ENCODE measurements around the gene EGLN3. TPM values are rescaled to one million over a fixed set of nuclear protein-coding genes. Genes with fewer than 3 reads are reported as not detected.
A peak's percentile ranks its signal among the peaks of the same experiment; 100 is the strongest.
"Not testable (repeated sequence)": the region's sequence is repeated elsewhere in the genome, so short reads cannot be mapped to it uniquely, and the experiment has no call there.

EGLN3 gene
- total and polyA plus RNA-seq, 8 donors = 13.9 to 71.2 (median 26.6) TPM

DNA sequence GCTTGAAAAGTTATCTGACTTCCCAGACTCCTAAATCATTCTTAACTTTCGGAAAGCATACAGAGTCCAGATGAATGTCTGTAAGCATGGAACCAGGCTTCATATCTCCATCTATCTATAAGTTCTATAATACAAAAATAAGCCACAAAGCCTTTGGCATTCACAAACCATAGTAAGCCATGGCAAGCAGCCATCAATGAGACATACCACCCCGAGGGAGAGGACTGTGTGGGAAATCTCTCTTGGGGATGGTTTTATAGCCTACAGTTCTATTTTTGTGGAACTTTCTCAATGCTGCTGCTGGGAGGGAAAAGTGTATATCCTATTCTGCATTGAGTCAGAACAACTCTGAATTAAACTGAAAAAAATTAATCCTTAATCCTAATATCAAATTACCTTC lies 20.4 kb downstream of the EGLN3 start:
- Histone ChIP-seq H3K27ac (no peak overlapping the region), H3K27me3 (no peaks in the 10 kb centered on the region), H3K4me1 (peaks cover 0 to 29% (median 18%) of the 10 kb centered on the region in 4 donors), H3K9me3 (no peaks in the 10 kb centered on the region), H3K36me3 (peaks cover 7 to 43% (median 38%) of the 10 kb centered on the region in 4 donors), H3K4me3 (no peak overlapping the region)
- intact Hi-C loops (cut with DNase I; ENCODE audit: low total_unique reads) = no loop called here
- WGBS, 5 donors = 63 to 81% (median 68%) methylated on average over 2 of the region's 2 CpGs
- TF ChIP-seq, protein P1, sequence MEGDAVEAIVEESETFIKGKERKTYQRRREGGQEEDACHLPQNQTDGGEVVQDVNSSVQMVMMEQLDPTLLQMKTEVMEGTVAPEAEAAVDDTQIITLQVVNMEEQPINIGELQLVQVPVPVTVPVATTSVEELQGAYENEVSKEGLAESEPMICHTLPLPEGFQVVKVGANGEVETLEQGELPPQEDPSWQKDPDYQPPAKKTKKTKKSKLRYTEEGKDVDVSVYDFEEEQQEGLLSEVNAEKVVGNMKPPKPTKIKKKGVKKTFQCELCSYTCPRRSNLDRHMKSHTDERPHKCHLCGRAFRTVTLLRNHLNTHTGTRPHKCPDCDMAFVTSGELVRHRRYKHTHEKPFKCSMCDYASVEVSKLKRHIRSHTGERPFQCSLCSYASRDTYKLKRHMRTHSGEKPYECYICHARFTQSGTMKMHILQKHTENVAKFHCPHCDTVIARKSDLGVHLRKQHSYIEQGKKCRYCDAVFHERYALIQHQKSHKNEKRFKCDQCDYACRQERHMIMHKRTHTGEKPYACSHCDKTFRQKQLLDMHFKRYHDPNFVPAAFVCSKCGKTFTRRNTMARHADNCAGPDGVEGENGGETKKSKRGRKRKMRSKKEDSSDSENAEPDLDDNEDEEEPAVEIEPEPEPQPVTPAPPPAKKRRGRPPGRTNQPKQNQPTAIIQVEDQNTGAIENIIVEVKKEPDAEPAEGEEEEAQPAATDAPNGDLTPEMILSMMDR (IDR thresholded peaks at IDR 0.05) = no peak
- TF ChIP-seq POLR2A (IDR thresholded peaks at IDR 0.05) (no peak), EP300 (IDR thresholded peaks at IDR 0.05) (no peak), POLR2AphosphoS5 (IDR thresholded peaks at IDR 0.05) (no peak)
- DNase-seq = peak in 1 of 2 donors; percentile 32

DNA sequence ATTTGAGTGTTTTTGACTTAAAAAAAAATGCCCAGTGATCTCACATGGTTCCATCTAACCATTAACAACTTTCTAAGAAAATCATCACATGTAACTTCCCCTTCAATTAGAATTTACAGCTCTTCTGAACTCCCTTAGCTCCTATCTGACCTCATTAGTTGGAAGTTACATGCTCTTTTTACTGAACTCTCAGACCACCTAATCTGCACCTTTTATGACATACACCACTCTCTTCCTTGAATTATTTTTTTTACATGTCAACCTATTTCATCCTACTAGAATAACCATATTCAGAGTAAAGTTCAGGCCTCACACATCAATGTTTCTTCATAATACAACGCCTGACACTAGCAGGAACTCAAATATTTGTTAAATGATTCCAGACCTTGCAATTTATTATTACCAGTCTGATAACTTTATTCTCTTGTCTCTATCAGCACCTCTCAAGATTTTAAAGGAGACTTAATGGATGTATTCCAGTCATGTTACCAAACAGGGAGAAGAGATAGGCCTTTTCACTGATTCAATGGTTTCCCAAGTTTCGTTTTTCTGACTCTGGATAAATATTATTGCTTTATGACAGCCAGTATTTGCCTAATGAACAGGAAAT lies 21.0 kb downstream of the EGLN3 start:
- TF ChIP-seq POLR2A (IDR thresholded peaks at IDR 0.05) (no peak), EP300 (IDR thresholded peaks at IDR 0.05) (no peak), POLR2AphosphoS5 (IDR thresholded peaks at IDR 0.05) (no peak)
- TF ChIP-seq, protein P1 (IDR thresholded peaks at IDR 0.05) = no peak
- H3K9me3 ChIP-seq = no peaks in the 10 kb centered on the region
- H3K36me3 ChIP-seq = peaks cover 10 to 47% (median 44%) of the 10 kb centered on the region in 4 donors
- WGBS, 5 donors = 32 to 56% (median 46%) methylated on average over 2 of the region's 2 CpGs
- no peaks in the 10 kb centered on the region for H3K27me3 ChIP-seq
- DNase-seq = no peak
- no peak overlapping the region for H3K27ac ChIP-seq
- peaks cover 0 to 29% (median 18%) of the 10 kb centered on the region in 4 donors for H3K4me1 ChIP-seq
- H3K4me3 ChIP-seq = no peak overlapping the region
- intact Hi-C loops (cut with DNase I; ENCODE audit: low total_unique reads) = no loop called here

DNA sequence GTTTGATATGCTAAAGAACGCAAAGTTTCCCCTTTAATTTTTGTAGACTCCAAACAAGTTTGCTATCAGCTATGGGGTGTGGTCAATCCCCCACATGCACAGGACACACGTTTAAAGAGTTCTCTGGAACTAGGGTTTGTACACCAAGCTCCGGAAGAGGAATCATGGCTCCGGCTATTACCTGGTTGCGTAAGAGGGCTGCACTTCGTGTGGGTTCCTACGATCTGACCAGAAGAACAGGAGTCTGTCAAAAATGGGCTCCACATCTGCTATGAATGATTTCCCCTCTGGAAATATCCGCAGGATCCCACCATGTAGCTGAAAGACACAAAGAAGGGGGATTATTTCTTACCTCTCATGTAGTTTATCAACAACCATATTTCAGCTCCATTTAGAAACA lies 22.0 kb downstream of the EGLN3 start:
- no peak overlapping the region for H3K4me3 ChIP-seq
- peaks cover 0 to 23% (median 15%) of the 10 kb centered on the region in 4 donors for H3K4me1 ChIP-seq
- H3K27ac ChIP-seq = no peak overlapping the region
- no peaks in the 10 kb centered on the region for H3K9me3 ChIP-seq
- no peak for DNase-seq
- intact Hi-C loops (cut with DNase I; ENCODE audit: low total_unique reads) = no loop called here
- no peaks in the 10 kb centered on the region for H3K27me3 ChIP-seq
- TF ChIP-seq, protein P1 (IDR thresholded peaks at IDR 0.05) = no peak
- TF ChIP-seq POLR2AphosphoS5 (IDR thresholded peaks at IDR 0.05) (no peak), POLR2A (IDR thresholded peaks at IDR 0.05) (no peak), EP300 (IDR thresholded peaks at IDR 0.05) (no peak)
- peaks cover 10 to 52% (median 44%) of the 10 kb centered on the region in 4 donors for H3K36me3 ChIP-seq
- WGBS, 5 donors = 82 to 89% (median 87%) methylated on average over 8 of the region's 8 CpGs

DNA sequence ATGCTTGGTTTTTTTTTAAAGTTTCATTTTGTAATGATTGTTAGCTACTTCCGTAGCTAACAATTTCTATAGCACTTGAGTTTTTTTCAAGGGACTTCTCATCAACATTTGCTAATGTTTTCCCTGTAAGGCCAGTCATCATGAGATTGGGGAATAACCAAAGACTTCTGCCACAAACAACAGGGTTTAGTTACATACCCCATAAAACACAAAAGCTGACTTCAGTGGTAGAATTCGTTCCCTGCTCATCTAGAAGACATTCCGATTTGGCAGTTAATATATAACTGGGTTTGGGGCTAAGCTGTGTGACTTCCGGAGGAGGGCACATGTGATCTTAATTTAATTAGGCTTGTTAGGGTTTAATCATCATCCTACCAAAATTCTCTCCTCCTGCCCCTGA lies 22.9 kb downstream of the EGLN3 start:
- 88 to 96% (median 93%) methylated on average over 4 of the region's 4 CpGs for WGBS, 5 donors
- no peak for DNase-seq
- H3K9me3 ChIP-seq = no peaks in the 10 kb centered on the region
- no peaks in the 10 kb centered on the region for H3K27me3 ChIP-seq
- H3K27ac ChIP-seq = no peak overlapping the region
- TF ChIP-seq EP300 (IDR thresholded peaks at IDR 0.05) = no peak
- peaks cover 10 to 53% (median 44%) of the 10 kb centered on the region in 4 donors for H3K36me3 ChIP-seq
- no peak overlapping the region for H3K4me3 ChIP-seq
- intact Hi-C loops (cut with DNase I; ENCODE audit: low total_unique reads) = no loop called here
- H3K4me1 ChIP-seq = peaks cover 0 to 15% (median 8%) of the 10 kb centered on the region in 4 donors

DNA sequence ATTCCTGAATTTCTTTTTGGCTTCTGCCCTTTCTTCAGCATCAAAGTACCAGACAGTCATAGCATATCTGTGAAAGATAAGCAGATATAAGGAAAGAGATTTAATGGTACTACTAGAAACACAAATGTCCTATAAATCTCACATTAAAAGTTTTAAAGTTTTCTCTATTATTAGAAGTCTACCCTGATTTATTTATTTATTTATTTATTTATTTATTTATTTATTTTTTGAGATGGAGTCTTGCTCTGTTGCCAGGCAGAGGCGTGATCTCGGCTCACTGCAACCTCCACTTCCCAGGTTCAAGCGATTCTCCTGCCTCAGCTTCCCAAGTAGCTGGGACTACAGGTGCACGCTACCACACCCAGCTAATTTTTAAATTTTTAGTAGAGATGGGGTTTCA lies 23.9 kb downstream of the EGLN3 start:
- intact Hi-C loops (cut with DNase I; ENCODE audit: low total_unique reads); DNase-seq: not testable (repeated sequence)
- WGBS, 5 donors = 81 to 98% (median 91%) methylated on average over 4 of the region's 4 CpGs

More for the DNA sequence above, 23.9 kb downstream of the EGLN3 start:
- Histone ChIP-seq H3K36me3 (peaks cover 10 to 62% (median 49%) of the 10 kb centered on the region in 4 donors), H3K4me1 (peaks cover 0 to 14% (median 6%) of the 10 kb centered on the region in 4 donors)
- not testable (repeated sequence) for H3K27ac ChIP-seq, H3K27me3 ChIP-seq, H3K9me3 ChIP-seq, H3K4me3 ChIP-seq
